ENCODE data around the gene URGCP. TPM values are rescaled to one million over a fixed set of nuclear protein-coding genes. Genes with fewer than 3 reads are reported as not detected.

The URGCP gene
- total and polyA plus RNA-seq, 2 of the 4 experiments (the other 2 are of a cell fraction), result 22.0 to 25.5 TPM

- Histone ChIP-seq H3K14ac (replicated peaks; ENCODE audit: low read depth, low read length) (no peak overlapping the region), H4K91ac (ENCODE audit: insufficient read depth, low read depth, low read length) (no peak overlapping the region), H3K56ac (ENCODE audit: extremely low read depth, insufficient read depth, low read length) (no peak overlapping the region), H4K20me1 (ENCODE audit: insufficient read depth, low read length) (no peaks in the 10 kb centered on the region), H3K27me3 (ENCODE audit: control insufficient read depth, insufficient read depth, low read length) (no peaks in the 10 kb centered on the region), H3K9me3 (ENCODE audit: control insufficient read depth, insufficient read depth, low read length) (no peaks in the 10 kb centered on the region), H3K9ac (ENCODE audit: low read depth, low read length) (no peak overlapping the region), H3K4me2 (ENCODE audit: low read depth, low read length) (no peak overlapping the region), H2AK9ac (replicated peaks; ENCODE audit: low read depth, low read length, poor library complexity) (no peak overlapping the region), H3K4me1 (ENCODE audit: control insufficient read depth, insufficient read depth, low read length) (no peaks in the 10 kb centered on the region), H3K23ac (ENCODE audit: low read depth, low read length) (no peak overlapping the region), H2BK15ac (ENCODE audit: low read depth, low read length) (no peak overlapping the region), H3K4me3 (ENCODE audit: insufficient read depth, low read depth, low read length) (no peak overlapping the region), H4K5ac (ENCODE audit: low read depth, low read length) (no peak overlapping the region), H2AK5ac (ENCODE audit: low read depth, low read length) (no peak overlapping the region), H3K4ac (ENCODE audit: low read depth, low read length) (no peak overlapping the region), H3K9me1 (ENCODE audit: insufficient read depth, low read length) (no peaks in the 10 kb centered on the region), H2BK120ac (ENCODE audit: low read depth, low read length) (no peak overlapping the region), H2AFZ (replicated peaks; ENCODE audit: low read length, poor library complexity) (no peak overlapping the region), H4K8ac (ENCODE audit: low read depth in 2 of 2, low read length in 2 of 2) (no peak overlapping the region), H2BK20ac (ENCODE audit: low read depth, low read length) (no peak overlapping the region), H3K18ac (ENCODE audit: low read depth, low read length) (no peak overlapping the region), H3K36me3 (ENCODE audit: control insufficient read depth, insufficient read depth, low read length) (peaks cover 4% of the 10 kb centered on the region; the same call in 1 of the 2 replicates), H2BK5ac (ENCODE audit: low read depth, low read length, poor library complexity, severe bottlenecking) (no peak overlapping the region), H3K27ac (ENCODE audit: insufficient read depth, low read length) (no peak overlapping the region), H3K79me1 (ENCODE audit: low read depth in 1 of 2, low read length in 2 of 2) (no peaks in the 10 kb centered on the region)
- 91% methylated on average over 8 of the region's 13 CpGs; no CpG with 5 or more reads in 1 of the 2 experiments for WGBS, 2 experiments (ENCODE audit: extremely low coverage in 2 of 2, insufficient read length in 1 of 2)
- ChIA-PET POLR2A (ENCODE audit: unreplicated experiment) (no interaction called here), CTCF (interaction anchor here (0.5 to 1.9 kb wide), 3 partner anchors 9 to 397 kb away, joined by 3 to 4 read pairs (median 4); no protein-coding TSS in a partner anchor)
- in situ Hi-C loops (cut with MboI; ENCODE audit: low sequenced_read_pairs), result no loop called here
- BruUV-seq (replicated peaks), result no TSS peak
- intact Hi-C loops (cut with micrococcal nuclease), result no loop called here
- DNase-seq (no peak), ATAC-seq (ENCODE audit: low read depth) (no peak)
- no peak for TF ChIP-seq USF2 (IDR thresholded peaks at IDR 0.05; ENCODE audit: low read depth, low read length)
- no peak for TF ChIP-seq RAD21 (IDR thresholded peaks at IDR 0.05; ENCODE audit: low read length)
- TF ChIP-seq RFX5 (IDR thresholded peaks at IDR 0.05; ENCODE audit: low read depth, low read length), result no peak
- TF ChIP-seq SMC3 (IDR thresholded peaks at IDR 0.05; ENCODE audit: low read depth, low read length), result no peak
- no peak for TF ChIP-seq CEBPB (IDR thresholded peaks at IDR 0.05; ENCODE audit: low read depth, low read length)
- dilution Hi-C loops (cut with HindIII; ENCODE audit: low sequenced_read_pairs, unreplicated experiment), result no loop called here
Observed at GRCh38 chr7:43943417-43944187, 37.2 kb upstream of the URGCP start.
